HG03565 (cell line): ENCODE results near the gene CDKN2AIPNL.
A peak's percentile ranks its signal among the peaks of the same experiment; 100 is the strongest.

Experiments used
- ATAC-seq: cut with Tn5 transposase; IDR thresholded peaks from one replicate; pipeline ENCODE4 v1.9.1; 2021; ENCODE audit warnings: mild to moderate bottlenecking, moderate library complexity; ENCODE audit not compliant: unreplicated experiment

Gene CDKN2AIPNL, protein sequence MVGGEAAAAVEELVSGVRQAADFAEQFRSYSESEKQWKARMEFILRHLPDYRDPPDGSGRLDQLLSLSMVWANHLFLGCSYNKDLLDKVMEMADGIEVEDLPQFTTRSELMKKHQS

DNA sequence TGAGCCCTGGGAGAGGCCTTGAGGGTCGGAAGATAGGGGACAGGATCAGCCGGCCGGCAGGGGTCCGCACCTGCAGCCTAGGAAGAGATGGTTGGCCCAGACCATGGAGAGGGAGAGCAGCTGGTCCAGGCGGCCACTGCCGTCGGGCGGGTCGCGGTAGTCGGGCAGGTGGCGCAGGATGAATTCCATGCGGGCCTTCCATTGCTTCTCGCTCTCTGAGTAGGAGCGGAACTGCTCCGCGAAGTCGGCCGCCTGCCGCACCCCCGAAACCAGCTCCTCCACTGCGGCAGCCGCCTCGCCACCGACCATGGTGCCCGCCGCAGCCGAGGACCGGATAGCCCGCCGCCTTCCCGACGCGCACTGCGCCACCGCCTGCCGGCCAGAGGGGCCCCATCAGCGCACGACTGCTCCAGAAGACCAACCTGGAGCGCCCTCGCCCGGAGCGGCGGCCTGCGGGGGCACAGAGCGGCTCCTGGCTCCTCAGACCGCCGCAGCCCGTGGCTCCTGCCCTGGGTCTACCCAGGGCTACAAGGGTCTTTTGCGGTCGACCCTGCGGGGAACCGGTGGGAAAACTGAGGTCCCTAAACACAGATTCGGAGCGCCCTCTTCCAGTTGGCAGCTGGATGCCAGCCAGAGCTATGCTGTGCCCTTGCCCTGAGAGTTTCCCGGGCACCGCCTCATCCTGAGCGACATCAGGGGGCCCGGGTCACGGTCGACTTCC is at the start of gene CDKN2AIPNL:
Gene CDKN2AIPNL, minus strand, starts transcription at position 336 of the 721 bp plus-strand sequence. Its CDS starts 27 bp downstream, at position 309.
- peak; percentile 81 for ATAC-seq

DNA sequence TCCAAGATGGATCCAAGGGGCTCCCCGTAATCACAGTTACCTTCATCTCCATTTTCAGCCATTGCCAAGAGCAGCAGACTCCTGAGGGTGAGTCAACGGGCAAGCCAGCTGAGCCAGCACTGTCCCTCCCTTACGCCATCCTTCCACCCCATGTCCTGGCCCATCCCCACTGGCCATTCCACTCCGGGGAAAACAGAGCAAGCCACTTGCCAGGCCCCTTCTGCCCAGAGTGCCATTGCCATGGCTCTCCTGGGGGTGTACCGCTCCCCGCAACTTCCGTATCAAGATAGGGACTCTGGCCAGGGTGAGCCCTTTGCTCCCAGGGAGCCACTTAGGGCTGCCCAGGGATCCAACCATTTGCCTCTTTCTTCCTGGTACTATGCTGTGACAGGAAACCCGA is 48.9 kb upstream of the CDKN2AIPNL start:
- no peak for ATAC-seq

DNA sequence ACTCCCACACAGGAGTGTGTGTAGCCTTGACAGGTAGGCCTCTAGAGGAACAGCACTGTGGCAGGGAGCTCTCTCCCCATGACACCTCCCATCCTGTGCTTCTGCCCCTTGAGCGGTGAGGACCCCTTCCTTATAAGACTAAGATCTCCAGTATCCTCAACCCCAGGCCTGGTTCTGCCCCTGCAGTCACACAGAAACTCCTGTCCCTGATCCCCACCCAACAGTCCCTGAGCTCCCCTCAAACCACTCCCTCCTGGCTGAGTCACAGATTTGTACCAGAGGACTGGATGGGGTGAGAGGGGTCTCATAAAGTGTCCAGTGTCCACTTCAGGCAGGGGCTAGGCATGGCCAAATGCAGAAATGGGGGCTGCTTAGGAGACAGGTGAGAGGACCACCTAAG is 47.8 kb upstream of the CDKN2AIPNL start:
- no peak for ATAC-seq

DNA sequence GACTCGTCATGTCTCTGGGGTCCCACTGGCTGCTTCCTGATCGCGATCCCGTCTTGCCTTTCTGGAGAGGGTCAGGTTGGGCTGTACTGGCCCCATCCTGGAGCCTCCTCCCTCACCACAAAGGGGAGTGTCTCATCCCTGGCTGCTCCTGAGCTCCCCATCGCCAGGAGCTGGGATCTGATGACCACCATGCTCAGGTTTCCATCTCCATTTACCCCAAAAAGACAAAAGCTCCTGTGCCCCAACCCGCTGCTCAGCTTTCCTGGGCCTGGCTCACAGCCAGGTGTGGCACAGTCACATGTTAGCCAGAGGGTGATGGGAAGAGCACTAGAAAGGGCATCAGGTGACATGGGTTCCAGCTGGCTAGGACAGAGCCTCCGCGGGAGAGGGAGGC is 47.3 kb upstream of the CDKN2AIPNL start:
- ATAC-seq = no peak

DNA sequence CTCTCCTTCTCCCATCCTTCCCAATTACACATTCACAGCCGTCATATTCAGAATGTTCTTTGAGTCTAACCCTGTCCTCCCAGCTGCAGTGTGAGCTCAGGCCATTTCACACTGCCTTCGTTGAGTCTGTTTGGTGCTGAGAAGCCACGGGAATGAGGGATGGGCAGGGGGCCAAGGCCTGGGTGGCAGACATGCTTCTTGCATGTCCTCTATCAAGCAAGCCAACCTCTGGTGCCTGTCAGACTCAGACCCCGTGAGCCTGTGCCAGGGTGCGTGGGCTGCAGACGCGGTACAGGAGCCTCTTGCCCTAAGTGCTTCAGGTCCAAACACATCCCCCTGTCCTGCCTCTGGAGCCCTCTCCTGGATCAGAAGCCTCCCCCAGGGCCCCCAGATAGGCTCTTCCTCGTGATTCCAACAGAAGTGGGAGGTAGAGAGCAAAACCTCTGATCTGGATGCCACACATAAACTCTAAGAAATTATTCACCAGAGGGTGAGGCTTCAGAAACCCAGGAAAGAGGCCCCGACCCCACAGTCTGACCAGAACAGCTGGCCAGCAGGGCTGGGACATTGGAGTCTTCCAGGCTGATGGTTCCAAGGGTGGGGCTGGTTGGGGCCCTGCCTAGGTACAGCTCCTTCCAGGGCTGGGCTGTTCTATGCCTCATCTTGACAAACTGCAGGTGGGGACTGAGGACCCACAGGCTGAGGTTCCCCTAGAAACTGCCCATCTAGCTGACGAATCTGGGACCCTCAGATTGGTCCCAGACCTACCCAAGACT is 46.7 kb upstream of the CDKN2AIPNL start:
- ATAC-seq = no peak

DNA sequence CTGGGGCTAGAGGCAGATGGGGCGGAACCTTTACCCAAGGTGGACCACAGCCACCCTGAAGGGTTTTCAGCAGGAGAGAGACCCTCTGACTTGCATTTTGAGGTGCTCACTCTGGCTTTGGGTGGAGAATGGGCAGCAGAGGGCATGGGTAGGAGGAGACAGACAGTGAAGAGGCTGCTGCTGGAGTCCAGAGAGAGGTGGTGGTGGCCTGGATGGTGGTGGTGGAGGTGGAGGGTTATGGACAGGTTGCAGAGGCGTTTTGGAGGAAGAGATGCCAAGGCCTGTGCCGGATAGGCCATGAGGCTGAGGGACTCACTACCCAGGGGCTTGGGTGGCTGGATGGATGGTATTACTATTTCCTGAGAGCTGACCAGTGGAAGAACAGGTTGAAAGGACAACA is 46.1 kb upstream of the CDKN2AIPNL start:
- ATAC-seq = no peak

DNA sequence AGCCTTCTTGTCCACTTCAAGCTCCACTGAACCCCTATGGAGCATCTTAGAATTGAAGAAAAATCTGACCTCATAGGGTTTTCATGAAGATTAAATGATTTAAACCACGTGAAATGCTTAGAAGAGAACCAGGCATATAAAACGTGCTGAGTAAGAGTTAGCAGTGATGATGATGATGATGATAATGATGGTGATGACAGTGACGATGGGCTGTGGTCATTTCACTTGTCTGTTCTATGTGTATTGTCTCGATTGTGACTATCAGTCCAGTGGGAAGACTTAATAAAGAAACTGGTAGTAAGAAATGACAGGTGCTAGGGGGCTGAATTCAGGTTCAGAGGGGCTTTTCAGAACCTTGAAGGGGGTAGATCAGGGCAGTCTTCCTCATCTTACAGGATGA is 45.1 kb upstream of the CDKN2AIPNL start:
- ATAC-seq = no peak

DNA sequence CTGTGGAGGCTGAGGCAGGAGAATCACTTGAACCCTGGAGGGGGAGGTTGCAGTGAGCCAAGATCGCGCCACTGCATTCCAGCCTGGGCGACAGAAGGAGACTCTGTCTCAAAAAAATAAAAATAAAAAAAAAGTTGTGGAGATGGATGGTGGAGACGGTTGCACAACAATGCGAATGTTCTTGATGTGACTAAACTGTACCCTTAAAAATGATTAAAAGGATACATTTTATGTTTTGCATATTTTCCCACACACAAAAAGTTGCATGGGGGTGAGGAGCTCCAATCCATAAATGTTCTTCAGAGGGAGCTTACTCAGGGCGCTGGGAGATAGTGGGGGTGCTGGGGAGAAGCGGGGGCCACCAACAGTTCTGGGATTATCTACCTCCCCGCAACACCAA is 43.8 kb upstream of the CDKN2AIPNL start:
- ATAC-seq = no peak

DNA sequence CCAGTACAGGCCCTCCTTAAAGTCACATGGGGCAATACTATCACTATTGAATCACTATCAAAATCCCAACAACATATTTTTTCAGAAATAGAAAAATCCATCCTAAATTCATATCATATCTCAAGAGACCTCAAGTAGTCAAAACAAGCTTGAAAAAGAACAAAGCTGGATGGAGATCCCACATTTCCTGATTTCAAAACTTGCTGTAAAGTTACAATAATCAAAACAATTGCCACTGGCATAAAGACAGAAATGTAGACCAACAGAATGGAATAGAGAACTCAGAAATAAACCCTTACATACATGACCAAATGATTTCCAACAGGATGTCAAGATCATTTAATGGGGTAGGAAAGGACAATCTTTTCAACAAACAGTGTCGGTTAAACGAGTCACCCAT is 41.3 kb upstream of the CDKN2AIPNL start:
- ATAC-seq = no peak

DNA sequence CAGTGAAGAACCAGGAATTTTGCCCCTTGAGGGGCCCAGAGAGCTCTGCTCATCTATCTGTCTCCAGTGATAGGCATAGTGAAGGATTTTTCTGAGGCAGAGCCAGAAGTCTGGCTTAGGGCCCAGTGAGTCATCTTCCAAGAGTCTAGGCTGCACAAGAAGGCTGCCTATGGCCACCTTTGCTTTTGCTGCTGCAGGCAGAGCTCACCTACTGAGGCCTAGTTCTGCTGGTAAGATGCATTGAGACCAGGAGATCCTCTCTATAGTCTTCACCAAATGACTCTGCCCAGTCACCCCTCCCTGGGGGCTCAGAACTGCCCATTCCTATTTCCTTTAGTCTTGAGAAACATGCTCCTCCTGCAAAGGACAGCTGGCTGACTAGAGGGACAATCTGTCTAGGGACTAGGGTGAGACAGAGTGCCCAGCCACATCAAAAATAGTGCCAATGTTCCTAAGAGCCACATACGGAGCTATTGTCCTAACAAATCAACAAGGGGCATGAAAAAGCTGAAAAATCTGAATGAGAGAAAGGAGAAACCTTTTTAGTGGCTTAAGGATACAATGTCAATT is 40.3 kb upstream of the CDKN2AIPNL start:
- no peak for ATAC-seq

DNA sequence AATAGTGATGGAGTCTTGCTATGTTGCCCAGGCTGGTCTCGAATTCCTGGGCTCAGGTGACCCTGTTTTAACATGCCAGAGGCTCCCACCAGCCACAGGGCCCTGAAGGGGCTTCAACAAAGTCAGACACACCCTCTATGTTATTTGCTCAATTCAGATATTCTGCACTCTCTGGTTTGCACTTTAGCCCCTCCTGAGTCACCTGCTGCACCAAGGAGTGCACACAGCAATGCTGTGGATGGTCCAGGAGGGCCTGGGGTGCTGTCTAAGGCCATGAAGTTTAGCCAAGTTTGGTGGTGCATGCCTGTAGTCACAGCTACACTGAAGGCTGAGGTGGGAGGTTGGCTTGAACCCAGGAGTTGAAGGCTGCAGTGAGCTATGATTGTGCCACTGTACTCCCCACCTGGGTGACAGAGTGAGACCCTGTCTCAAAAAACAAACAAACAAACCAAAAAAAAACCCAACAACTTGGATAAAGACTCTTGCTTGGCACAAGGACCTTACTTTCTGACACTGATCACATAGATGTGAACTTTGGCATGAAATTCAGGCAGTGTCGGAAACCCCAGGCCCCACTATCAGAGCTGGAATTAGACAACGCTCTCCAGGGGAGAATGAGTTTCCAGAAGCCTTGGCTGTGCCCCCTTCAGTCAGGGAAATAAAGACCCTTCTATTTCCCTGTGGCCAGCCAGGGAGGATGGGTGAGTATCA is 39.7 kb upstream of the CDKN2AIPNL start:
- ATAC-seq = no peak

DNA sequence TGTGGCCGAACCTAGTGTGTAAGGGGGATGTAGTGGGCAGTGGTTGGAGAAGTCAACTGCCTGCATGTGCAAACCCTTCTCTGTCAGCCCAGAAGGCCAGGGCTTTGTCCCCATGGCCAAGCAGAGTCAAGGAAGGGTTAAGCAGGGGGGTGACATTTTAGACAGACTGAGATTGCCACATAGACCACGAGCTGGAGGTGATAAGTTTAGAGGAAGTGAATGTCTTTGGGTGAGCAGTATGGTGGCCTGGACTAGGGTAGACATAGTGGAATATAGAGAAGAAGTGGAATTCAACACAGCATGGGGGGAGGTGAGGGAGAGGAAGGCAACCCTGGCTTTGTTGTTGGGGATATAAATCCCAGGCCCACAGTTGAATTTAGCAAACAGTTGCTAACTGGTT is 38.7 kb upstream of the CDKN2AIPNL start:
- no peak for ATAC-seq

DNA sequence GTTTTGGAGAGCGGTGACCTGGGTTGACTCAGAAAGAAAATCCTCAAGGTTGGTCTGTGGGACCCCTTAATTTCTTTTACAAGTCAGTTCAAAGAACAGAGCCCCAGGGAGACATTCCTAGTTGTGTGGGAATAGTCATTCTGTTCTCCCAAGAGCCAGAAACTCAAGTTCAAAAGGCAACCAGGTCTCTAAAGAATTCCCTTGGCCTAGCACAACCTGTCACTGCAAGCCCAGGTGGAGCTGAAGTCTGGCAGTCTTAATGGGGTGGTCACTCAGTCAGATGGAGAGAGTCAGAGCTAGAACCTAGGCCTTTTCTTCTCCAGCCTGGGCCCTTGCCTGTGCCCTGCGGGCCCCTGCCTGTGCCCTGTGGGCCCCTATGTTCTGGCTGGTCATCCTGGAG is 37.5 kb upstream of the CDKN2AIPNL start:
- no peak for ATAC-seq

DNA sequence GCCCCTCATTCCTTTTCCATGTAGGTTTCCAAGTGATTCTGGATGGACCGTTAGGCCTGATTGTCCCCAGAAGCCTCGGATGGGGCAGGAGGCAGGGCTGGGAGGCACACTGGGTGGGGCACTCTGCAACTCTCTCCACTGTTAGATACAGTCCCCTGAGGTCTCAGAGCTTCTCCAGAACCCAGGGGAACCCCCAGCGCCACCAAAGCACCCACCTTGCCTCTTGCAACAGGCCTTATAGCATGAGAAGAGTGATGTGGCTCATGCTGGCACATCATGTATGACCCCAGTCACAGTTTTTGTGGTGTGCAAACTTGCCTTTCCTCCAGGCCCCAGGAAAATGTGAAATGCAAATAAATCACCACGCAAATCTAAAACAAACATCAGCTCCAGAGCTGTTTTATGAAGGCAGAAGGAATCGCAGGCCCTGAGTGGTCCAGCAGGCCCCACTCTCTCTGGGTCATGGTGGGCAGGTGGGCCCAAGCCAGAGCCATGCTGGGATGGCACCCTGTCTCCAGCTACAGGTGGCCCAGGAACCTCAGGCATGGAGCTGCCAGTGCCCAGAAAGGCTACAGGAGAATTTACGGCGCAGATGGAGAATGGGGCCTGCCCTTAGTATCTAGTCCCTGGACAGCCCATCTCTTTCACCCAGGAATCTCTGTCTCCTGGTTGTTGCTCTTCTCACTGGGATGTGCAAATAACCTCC is 36.3 kb upstream of the CDKN2AIPNL start:
- ATAC-seq = no peak

DNA sequence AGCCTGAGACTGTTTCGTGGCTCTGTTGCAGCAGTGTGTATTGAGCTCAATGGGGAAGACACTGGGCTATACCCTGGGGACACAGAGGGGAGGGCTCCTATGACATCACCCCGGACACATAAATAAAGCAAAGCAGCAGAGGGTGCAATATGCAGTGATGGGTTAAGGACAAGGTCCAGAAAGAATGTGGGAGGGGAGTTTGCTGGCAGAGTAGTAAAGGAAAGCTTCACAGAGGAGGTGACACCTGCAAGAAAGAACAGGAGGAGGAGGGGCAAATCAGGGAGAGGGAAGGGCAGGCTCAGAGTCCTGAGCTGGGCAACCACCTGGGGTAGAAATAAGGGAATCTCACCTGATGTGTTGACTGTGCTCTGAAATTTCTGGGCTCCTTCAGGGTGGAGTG is 35.3 kb upstream of the CDKN2AIPNL start:
- no peak for ATAC-seq

DNA sequence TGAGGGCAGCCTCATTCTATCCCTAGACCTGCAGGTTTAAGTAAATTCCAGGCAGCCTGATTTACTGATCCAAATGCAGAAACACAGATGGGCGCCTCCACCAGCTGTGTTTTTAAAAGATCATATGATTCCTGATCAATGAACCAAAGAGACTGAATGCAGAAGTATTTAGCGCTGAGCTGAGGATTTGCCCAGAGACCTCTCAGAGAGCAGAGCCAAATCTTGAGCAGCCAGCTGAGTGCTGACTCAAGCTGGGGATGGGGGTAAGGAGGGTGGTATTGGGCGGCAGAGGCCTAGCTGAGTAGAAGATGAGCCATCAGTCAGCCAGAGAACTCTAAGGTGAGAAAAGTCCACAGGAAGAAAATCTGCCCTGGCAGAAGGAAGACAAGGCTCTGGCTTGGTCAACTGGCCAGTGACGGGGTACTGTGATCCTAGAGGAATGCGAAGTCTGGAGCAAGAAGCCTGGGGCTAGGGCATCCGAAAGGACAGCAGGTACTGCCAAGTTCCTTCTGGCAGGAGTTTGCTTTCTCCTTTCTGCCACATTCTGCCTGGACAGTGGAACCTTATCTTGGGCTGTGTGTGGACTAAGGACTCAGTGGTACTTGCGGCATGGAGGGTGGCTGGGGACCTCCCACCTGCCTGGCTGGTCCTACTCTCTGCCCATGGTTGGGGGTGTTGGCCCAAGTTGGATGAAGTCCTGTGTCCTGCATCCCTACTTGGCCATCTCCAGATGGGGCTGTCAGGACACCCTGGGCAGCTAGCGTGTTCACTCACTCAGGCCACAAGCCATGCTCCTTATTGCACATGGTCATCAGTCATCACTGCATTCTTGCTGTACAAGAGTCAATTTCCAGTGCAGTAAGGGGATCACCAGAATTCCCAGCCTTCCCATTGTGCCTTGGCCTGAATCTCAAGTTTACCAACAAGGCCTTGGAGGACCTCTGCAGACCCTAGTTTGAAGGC is 34.5 kb upstream of the CDKN2AIPNL start:
- no peak for ATAC-seq

DNA sequence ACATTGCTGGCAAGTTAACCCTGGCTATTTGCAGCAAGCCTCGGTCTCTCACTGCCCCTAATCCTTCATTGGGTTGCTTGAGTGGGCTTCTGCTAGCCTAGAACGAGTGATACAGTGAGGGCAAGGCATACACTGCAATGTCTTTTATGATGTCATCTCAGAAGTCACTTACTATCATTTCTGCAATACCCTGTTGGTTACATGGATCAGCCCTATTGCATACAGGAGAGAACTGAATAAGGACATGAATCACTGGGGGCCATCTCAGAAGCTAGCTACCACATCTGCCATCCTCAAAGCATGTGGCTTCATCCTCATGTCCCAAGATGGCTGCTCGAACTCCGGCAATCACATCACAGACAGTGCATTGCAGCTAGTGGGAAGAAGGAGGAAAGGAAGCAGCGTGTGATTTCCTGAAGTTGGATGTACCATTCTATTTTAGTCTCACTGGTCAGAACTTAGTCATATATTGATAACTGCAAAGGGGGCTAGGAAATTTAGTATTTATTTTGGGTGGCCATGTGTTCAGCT is 33.3 kb upstream of the CDKN2AIPNL start:
- ATAC-seq = no peak

DNA sequence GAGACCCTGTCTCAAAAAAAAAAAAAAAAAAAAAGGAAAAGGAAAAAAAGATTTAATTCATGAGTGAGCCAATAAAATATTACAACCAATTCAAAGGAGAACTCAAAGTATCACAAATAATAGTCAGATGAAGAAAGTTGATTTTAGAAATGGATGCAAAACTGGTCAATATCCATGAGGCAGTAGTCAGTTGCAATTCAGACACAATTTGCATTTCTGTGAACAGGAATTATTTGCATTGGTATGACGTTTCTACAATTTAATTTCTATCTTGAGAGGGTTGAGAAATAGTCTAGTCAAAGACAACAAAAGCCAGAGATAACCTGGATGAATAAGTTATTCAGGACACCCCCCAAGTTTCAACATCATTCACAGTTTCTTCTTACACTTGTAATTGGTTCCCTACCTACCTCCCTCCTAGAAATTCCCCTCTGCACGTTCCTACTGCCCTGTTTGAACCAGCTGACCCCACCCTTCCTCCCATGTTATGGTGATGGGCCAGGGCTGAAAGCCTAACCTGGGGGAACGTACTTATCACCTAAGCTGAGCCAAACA is 28.6 kb upstream of the CDKN2AIPNL start:
- no peak for ATAC-seq

DNA sequence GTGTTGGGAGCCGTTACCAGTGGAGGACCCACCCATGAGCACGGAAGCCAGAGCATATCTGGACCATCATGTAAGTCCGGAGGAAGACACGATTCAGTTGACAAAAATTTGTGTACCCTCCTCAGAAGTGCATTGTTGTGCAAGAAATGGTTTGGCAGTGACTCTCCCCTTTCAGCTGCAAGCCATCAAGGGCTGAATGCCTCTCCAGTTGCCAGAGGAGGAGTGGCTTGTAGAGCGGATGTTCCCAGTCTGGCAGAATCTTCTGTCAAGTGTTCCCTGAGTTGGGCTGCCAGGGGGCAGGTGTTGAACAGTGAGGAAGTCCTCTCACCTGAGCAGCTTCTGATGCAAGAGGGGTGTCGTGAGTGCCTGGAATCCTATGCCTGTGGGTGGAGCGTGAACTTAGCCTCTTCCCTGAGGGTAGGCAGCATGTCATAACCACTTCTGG is 27.6 kb upstream of the CDKN2AIPNL start:
- no peak for ATAC-seq
